Endothelial cell of umbilical vein (primary cell): ENCODE results near the gene SLC7A6OS. TPM values are rescaled to one million over a fixed set of nuclear protein-coding genes. Genes with fewer than 3 reads are reported as not detected.

Experiments used
- BruUV-seq: library from RNA; stranded (reverse); fragments of 400-500 nt; replicated peaks from 2 replicates; lab custom pipeline; 2021; lab: Mats Ljungman, UMichigan
- CTCF ChIA-PET: fragments of 300-600, 350-600 bp; sonication (Branson Sonifier 250); formaldehyde crosslinking; loops from one replicate; lab custom pipeline; 2021; ENCODE audit warnings: antibody characterized with exemption, inconsistent platforms; lab: Charles Lee
- POLR2A ChIA-PET: fragments of 300-600, 350-600 bp; sonication (Branson Sonifier 250); formaldehyde crosslinking; loops from one replicate; lab custom pipeline; 2021; ENCODE audit warnings: antibody characterized with exemption, inconsistent platforms; lab: Charles Lee
- DNase-seq: peaks from one replicate; pipeline ENCODE4 v3.0.0-alpha.2; 2011; ENCODE audit warnings: low read depth, low spot score
- FAIRE-seq: peaks from 2 replicates; lab custom pipeline; 2011; peaks lifted over from hg19 to GRCh38; lab: Jason Lieb, UNC
- H2AFZ ChIP-seq: 2 replicates; pipeline ENCODE4 v1.6.0; 2012; ENCODE audit warnings: low read depth, low read length, control low read depth, inconsistent platforms
- H3K27ac ChIP-seq: 2 replicates; pipeline ENCODE4 v1.5.1; 2011; ENCODE audit warnings: low read depth, mild to moderate bottlenecking, control low read depth, low read length, moderate library complexity; ENCODE audit not compliant: insufficient read depth
- H3K27me3 ChIP-seq, 2 experiments: 2 replicates each; pipeline versions ENCODE4 v1.6.0 to v1.6.1; 2011; ENCODE audit warnings: low read length in 2 of 2, mixed read lengths in 1 of 2; ENCODE audit not compliant: control insufficient read depth in 2 of 2, insufficient read depth in 2 of 2
- H3K36me3 ChIP-seq, 2 experiments: 2 replicates in 1 of 2; 3 replicates in 1 of 2; pipeline ENCODE4 v1.5.1; 2011; ENCODE audit warnings: low read length in 2 of 2, mild to moderate bottlenecking in 1 of 2, moderate library complexity in 1 of 2; ENCODE audit not compliant: control insufficient read depth in 2 of 2, insufficient read depth in 2 of 2; ENCODE audit errors: extremely low read depth in 1 of 2
- H3K4me1 ChIP-seq: 3 replicates; pipeline ENCODE4 v1.5.1; 2011; ENCODE audit warnings: mild to moderate bottlenecking, low read length; ENCODE audit not compliant: control insufficient read depth, insufficient read depth; ENCODE audit errors: extremely low read depth
- H3K4me2 ChIP-seq: 2 replicates; pipeline ENCODE4 v1.6.1; 2011; ENCODE audit warnings: low read length, control low read depth, mixed read lengths; ENCODE audit not compliant: insufficient read depth
- H3K4me3 ChIP-seq, 3 experiments: fragments of 200-600 bp in 1 of 3; sonication (generic), shearing (Covaris generic) in 1 of 3; replicated peaks in 1 of 3; 2 replicates each; pipeline ENCODE4 v1.5.1; 2011 to 2016; ENCODE audit warnings: control low read depth in 3 of 3, low read length in 3 of 3, mild to moderate bottlenecking in 2 of 3, inconsistent platforms in 1 of 3, low read depth in 1 of 3, moderate library complexity in 1 of 3; ENCODE audit not compliant: insufficient read depth in 1 of 3
- H3K79me2 ChIP-seq: 2 replicates; pipeline ENCODE4 v1.6.0; 2012; ENCODE audit warnings: low read length, inconsistent platforms; ENCODE audit not compliant: control insufficient read depth, insufficient read depth
- H3K9ac ChIP-seq: replicated peaks from 2 replicates; pipeline ENCODE3; 2011; ENCODE audit warnings: low read length, control low read depth; ENCODE audit not compliant: insufficient read depth; ENCODE audit errors: extremely low read depth
- H3K9me1 ChIP-seq: replicated peaks from 3 replicates; pipeline ENCODE4 v1.6.0; 2011; ENCODE audit warnings: mild to moderate bottlenecking, low read length; ENCODE audit not compliant: control insufficient read depth, insufficient read depth; ENCODE audit errors: extremely low read depth
- H3K9me3 ChIP-seq: replicated peaks from 2 replicates; pipeline ENCODE4 v1.5.1; 2012; ENCODE audit warnings: low read length, inconsistent platforms; ENCODE audit not compliant: control insufficient read depth, insufficient read depth
- H4K20me1 ChIP-seq: replicated peaks from 2 replicates; pipeline ENCODE3; 2011; ENCODE audit warnings: mild to moderate bottlenecking, low read length; ENCODE audit not compliant: control insufficient read depth, insufficient read depth; ENCODE audit errors: extremely low read depth
- FOS ChIP-seq: IDR thresholded peaks from 2 replicates; pipeline ENCODE4 v1.6.1; 2011; ENCODE audit warnings: mild to moderate bottlenecking, low read length, moderate library complexity, borderline replicate concordance; ENCODE audit not compliant: insufficient read depth
- JUN ChIP-seq: IDR thresholded peaks from 2 replicates; pipeline ENCODE4 v1.6.1; 2011; ENCODE audit warnings: borderline replicate concordance, low read depth; ENCODE audit not compliant: insufficient read length, insufficient read depth
- MAX ChIP-seq: IDR thresholded peaks from 2 replicates; pipeline ENCODE4 v1.6.1; 2011; ENCODE audit not compliant: insufficient read depth, insufficient read length
- POLR2A ChIP-seq: IDR thresholded peaks from 2 replicates; pipeline ENCODE4 v1.6.1; 2012; ENCODE audit warnings: low read depth, mild to moderate bottlenecking, control low read depth, low read length
- POLR2AphosphoS5 ChIP-seq: IDR thresholded peaks from 2 replicates; pipeline ENCODE4 v1.6.1; 2012; ENCODE audit warnings: low read depth, mild to moderate bottlenecking, control low read depth, low read length, moderate library complexity; ENCODE audit not compliant: insufficient read depth
- dilution Hi-C: fragments of 300-500 bp; cut with MboI; formaldehyde crosslinking; loops from one replicate; pipeline ENCODE4 v1.15.0; 2019; ENCODE audit warnings: low sequenced_read_pairs; ENCODE audit not compliant: extremely low pct_ligation_motif_present
- intact Hi-C: fragments of 100-400 bp; cut with micrococcal nuclease; formaldehyde crosslinking; loops from one replicate; pipeline ENCODE4 v1.10.0; 2022
- polyA plus RNA-seq, 4 experiments: library from polyadenylated mRNA; depleted of rRNA in 3 of 4; stranded (reverse) in 3 of 4; unstranded in 1 of 4; fragments of >200 nt; gene quantifications; 2 replicates each; pipeline versions ENCODE4 v1.2.1 to v1.2.3, GENCODE V29; 2011 to 2012; ENCODE audit warnings: missing spikeins in 1 of 4
- total RNA-seq: library from RNA; stranded (reverse); gene quantifications from 2 replicates; pipeline ENCODE4 v1.2.3, GENCODE V29; 2021

SLC7A6OS gene
- total and polyA plus RNA-seq, 2 donors (not counting 3 experiments of a cell fraction or from before 2014, with no cell fraction given) = 8.3 to 22.9 TPM

GRCh38 chr16:68288252-68288650 is 22.5 kb downstream of the SLC7A6OS start:
- Histone ChIP-seq H4K20me1 (no peaks in the 10 kb centered on the region), H3K27ac (peak overlapping the region; percentile 34), H3K79me2 (peaks cover 54% of the 10 kb centered on the region), H3K4me1 (peaks cover 69% of the 10 kb centered on the region), H3K4me2 (peak overlapping the region; percentile 2), H3K9ac (no peak overlapping the region), H3K27me3 (no peaks in the 10 kb centered on the region), H3K36me3 (peaks cover 2 to 6% of the 10 kb centered on the region in 2 experiments), H3K9me1 (no peaks in the 10 kb centered on the region), H3K4me3 (no peak overlapping the region), H2AFZ (no peak overlapping the region), H3K9me3 (no peaks in the 10 kb centered on the region)
- DNase-seq (no peak), FAIRE-seq (no peak)
- BruUV-seq = no TSS peak
- ChIA-PET POLR2A (interaction anchor here (1.0 kb wide), 1 partner anchor 24 kb away, joined by 4 read pairs; the partner anchor contains the start of gene SLC7A6), CTCF (interaction anchor here (0.8 to 3.3 kb wide), 8 partner anchors 11 to 44 kb away, joined by 3 to 81 read pairs (median 4); partner anchors contain the start of genes PRMT7, SLC7A6 and SLC7A6OS)
- no peak for TF ChIP-seq FOS
- TF ChIP-seq JUN = no peak
- no peak for TF ChIP-seq POLR2AphosphoS5
- TF ChIP-seq POLR2A = no peak
- TF ChIP-seq MAX = no peak
- intact Hi-C loops = loop anchor here (1.0 to 2.0 kb wide), 2 partner anchors 24 to 41 kb away; partner anchors contain the start of gene SLC7A6
- dilution Hi-C loops = no loop called here
